GM23248 (cell line): ENCODE results near the gene RPA1.

Experiments
- EZH2 ChIP-seq: fragments of 200-600 bp; sonication (generic); IDR thresholded peaks from 2 replicates; pipeline ENCODE4 v1.6.1; 2018; ENCODE audit warnings: antibody characterized with exemption, mild to moderate bottlenecking; ENCODE audit not compliant: insufficient read depth, poor library complexity, severe bottlenecking
- EZH2phosphoT487 ChIP-seq: fragments of 200-600 bp; sonication (generic); IDR thresholded peaks from 2 replicates; pipeline ENCODE4 v1.6.1; 2018; ENCODE audit warnings: antibody characterized with exemption, moderate library complexity, mild to moderate bottlenecking, low read depth; ENCODE audit not compliant: insufficient read depth

GRCh38 chr17:1808644-1809043 lies 21.2 kb upstream of the RPA1 start:
- TF ChIP-seq EZH2phosphoT487 (no peak), EZH2 (no peak)
